ENCODE measurements around the gene EFEMP2.

The EFEMP2 gene

GRCh38 chr11:65879617-65880016 lies 7.0 kb upstream of the EFEMP2 start, which contains the start of gene CTSW:
TSS of gene CTSW (plus strand) at chr11:65879837. CDS start at chr11:65879855, 18 bp downstream.
- Histone ChIP-seq H3K4me1 (peaks cover 37% of the 10 kb centered on the region), H3K9me3 (no peaks in the 10 kb centered on the region), H4K20me1 (peaks cover 9% of the 10 kb centered on the region), H3K4me2 (peak within 1 kb of the TSS; percentile 79), H3K36me3 (peaks cover 31% of the 10 kb centered on the region), H3K27ac (0 out of 2 replicates have a peak within 1 kb of the TSS, but pooled peaks have one; percentile 22), H3K27me3 (no peaks in the 10 kb centered on the region), H3K4me3 (no peak within 1 kb of the TSS), H3K9ac (no peak within 1 kb of the TSS)
- TF ChIP-seq Cebpa-rat (IDR thresholded peaks at IDR 0.05) = no peak

GRCh38 chr11:65873318-65874156 lies 937 bp upstream of the EFEMP2 start:
- no peak for TF ChIP-seq Cebpa-rat (IDR thresholded peaks at IDR 0.05)
- Histone ChIP-seq H3K36me3 (peaks cover under 1% of the 10 kb centered on the region; the same call in 1 of the 2 replicates), H3K27ac (peak overlapping the region; percentile 42; the same call in 1 of the 2 replicates), H4K20me1 (peaks cover 35% of the 10 kb centered on the region), H3K9me3 (no peaks in the 10 kb centered on the region), H3K4me1 (peaks cover 48% of the 10 kb centered on the region), H3K9ac (peak overlapping the region; percentile 56), H3K27me3 (peaks cover 31% of the 10 kb centered on the region), H3K4me3 (peak overlapping the region; percentile 64), H3K4me2 (peak overlapping the region; percentile 92)

- no peak for TF ChIP-seq Cebpa-rat (IDR thresholded peaks at IDR 0.05)
- Histone ChIP-seq H3K4me3 (no peak overlapping the region), H3K4me2 (peak overlapping the region; percentile 90), H3K9ac (peak overlapping the region; percentile 13; the same call in 1 of the 2 replicates), H3K36me3 (peaks cover 15% of the 10 kb centered on the region), H3K4me1 (peaks cover 48% of the 10 kb centered on the region), H3K9me3 (no peaks in the 10 kb centered on the region), H3K27ac (no peak overlapping the region), H3K27me3 (peaks cover 36% of the 10 kb centered on the region), H4K20me1 (peaks cover 47% of the 10 kb centered on the region)
Measured at GRCh38 chr11:65871811-65872548, 620 bp downstream of the EFEMP2 start.

- peaks cover 48% of the 10 kb centered on the region for H3K4me1 ChIP-seq
- H3K4me3 ChIP-seq = peak overlapping the region; percentile 20
- no peaks in the 10 kb centered on the region for H3K9me3 ChIP-seq
- H3K4me2 ChIP-seq = peak overlapping the region; percentile 90
- H3K9ac ChIP-seq = peak overlapping the region; percentile 13
- peaks cover 25% of the 10 kb centered on the region for H3K36me3 ChIP-seq
- H4K20me1 ChIP-seq = peaks cover 57% of the 10 kb centered on the region
- H3K27ac ChIP-seq = no peak overlapping the region
- TF ChIP-seq Cebpa-rat (IDR thresholded peaks at IDR 0.05) = no peak
- H3K27me3 ChIP-seq = peaks cover 36% of the 10 kb centered on the region
Measured at GRCh38 chr11:65870706-65871681, 1.6 kb downstream of the EFEMP2 start.

GRCh38 chr11:65870307-65870658 lies 2.3 kb downstream of the EFEMP2 start:
- Histone ChIP-seq H3K27me3 (peaks cover 36% of the 10 kb centered on the region), H3K4me1 (peaks cover 48% of the 10 kb centered on the region), H3K9ac (peak overlapping the region; percentile 13; the same call in 1 of the 2 replicates), H3K4me3 (peak overlapping the region; percentile 20; the same call in 1 of the 2 replicates), H3K36me3 (peaks cover 32% of the 10 kb centered on the region), H3K9me3 (no peaks in the 10 kb centered on the region), H3K4me2 (peak overlapping the region; percentile 90), H4K20me1 (peaks cover 64% of the 10 kb centered on the region), H3K27ac (no peak overlapping the region)
- TF ChIP-seq Cebpa-rat (IDR thresholded peaks at IDR 0.05) = no peak

GRCh38 chr11:65869643-65870306 lies 2.8 kb downstream of the EFEMP2 start:
- H3K4me2 ChIP-seq = peak overlapping the region; percentile 90
- no peak overlapping the region for H3K27ac ChIP-seq
- no peak overlapping the region for H3K4me3 ChIP-seq
- peaks cover 37% of the 10 kb centered on the region for H3K36me3 ChIP-seq
- peaks cover 36% of the 10 kb centered on the region for H3K27me3 ChIP-seq
- H3K9ac ChIP-seq = no peak overlapping the region
- H3K9me3 ChIP-seq = no peaks in the 10 kb centered on the region
- no peak for TF ChIP-seq Cebpa-rat (IDR thresholded peaks at IDR 0.05)
- peaks cover 48% of the 10 kb centered on the region for H3K4me1 ChIP-seq
- H4K20me1 ChIP-seq = peaks cover 69% of the 10 kb centered on the region

- peaks cover 45% of the 10 kb centered on the region for H3K36me3 ChIP-seq
- no peak overlapping the region for H3K9ac ChIP-seq
- no peak overlapping the region for H3K27ac ChIP-seq
- no peak overlapping the region for H3K4me3 ChIP-seq
- no peaks in the 10 kb centered on the region for H3K9me3 ChIP-seq
- peaks cover 36% of the 10 kb centered on the region for H3K27me3 ChIP-seq
- H4K20me1 ChIP-seq = peaks cover 78% of the 10 kb centered on the region
- peaks cover 43% of the 10 kb centered on the region for H3K4me1 ChIP-seq
- no peak overlapping the region for H3K4me2 ChIP-seq
- TF ChIP-seq Cebpa-rat (IDR thresholded peaks at IDR 0.05) = no peak
Measured at GRCh38 chr11:65868907-65869306, 3.7 kb downstream of the EFEMP2 start.

- H3K36me3 ChIP-seq = peaks cover 53% of the 10 kb centered on the region
- H4K20me1 ChIP-seq = peaks cover 85% of the 10 kb centered on the region
- H3K27me3 ChIP-seq = peaks cover 34% of the 10 kb centered on the region
- H3K27ac ChIP-seq = no peak overlapping the region
- TF ChIP-seq Cebpa-rat (IDR thresholded peaks at IDR 0.05) = no peak
- peaks cover 38% of the 10 kb centered on the region for H3K4me1 ChIP-seq
- no peaks in the 10 kb centered on the region for H3K9me3 ChIP-seq
- no peak overlapping the region for H3K4me3 ChIP-seq
- H3K4me2 ChIP-seq = no peak overlapping the region
- H3K9ac ChIP-seq = no peak overlapping the region
Measured at GRCh38 chr11:65868076-65868667, 4.4 kb downstream of the EFEMP2 start.
